Kidney capillary endothelial cell (primary cell): ENCODE measurements around the gene DRC7.

Experiments used
- DNase-seq: peaks from one replicate; pipeline ENCODE4 v3.0.0-alpha.2; 2018; ENCODE audit warnings: low spot score

The DRC7 gene

GRCh38 chr16:57676553-57677085 is 18.0 kb upstream of the DRC7 start:
- DNase-seq: no peak

- no peak for DNase-seq
Observed at GRCh38 chr16:57677622-57678369, 16.8 kb upstream of the DRC7 start.

GRCh38 chr16:57679016-57679415 is 15.6 kb upstream of the DRC7 start:
- DNase-seq: no peak

DNA sequence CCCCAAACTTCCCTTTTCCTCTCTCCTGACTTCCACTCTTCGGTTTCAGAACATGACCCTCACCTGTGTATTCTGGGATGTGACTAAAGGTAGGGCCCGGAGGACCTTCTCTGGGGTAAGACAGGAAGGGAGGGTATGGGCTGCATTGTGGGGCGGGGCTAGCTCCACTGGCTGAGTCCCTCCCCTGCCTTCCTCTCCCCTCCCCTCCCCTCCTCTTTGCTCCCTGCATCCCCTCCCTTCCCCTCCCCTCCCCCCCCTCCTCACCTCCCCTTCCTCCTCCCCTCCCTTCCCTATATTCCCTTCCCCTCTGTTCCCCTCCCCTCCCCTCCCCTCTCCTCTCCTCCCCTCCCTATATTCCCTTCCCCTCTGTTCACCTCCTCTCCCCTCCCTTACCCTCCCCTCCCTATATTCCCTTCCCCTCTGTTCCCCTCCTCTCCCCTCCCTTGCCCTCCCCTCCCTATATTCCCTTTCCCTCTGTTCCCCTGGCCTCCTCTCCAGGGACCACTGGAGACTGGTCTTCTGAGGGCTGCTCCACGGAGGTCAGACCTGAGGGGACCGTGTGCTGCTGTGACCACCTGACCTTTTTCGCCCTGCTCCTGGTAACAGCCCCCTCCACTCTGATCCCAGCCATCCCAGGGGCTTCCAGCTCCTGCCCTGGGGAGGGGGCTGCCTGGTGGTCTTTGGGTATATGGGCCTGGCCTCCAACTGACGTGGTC is 14.7 kb upstream of the DRC7 start:
- no peak for DNase-seq

DNA sequence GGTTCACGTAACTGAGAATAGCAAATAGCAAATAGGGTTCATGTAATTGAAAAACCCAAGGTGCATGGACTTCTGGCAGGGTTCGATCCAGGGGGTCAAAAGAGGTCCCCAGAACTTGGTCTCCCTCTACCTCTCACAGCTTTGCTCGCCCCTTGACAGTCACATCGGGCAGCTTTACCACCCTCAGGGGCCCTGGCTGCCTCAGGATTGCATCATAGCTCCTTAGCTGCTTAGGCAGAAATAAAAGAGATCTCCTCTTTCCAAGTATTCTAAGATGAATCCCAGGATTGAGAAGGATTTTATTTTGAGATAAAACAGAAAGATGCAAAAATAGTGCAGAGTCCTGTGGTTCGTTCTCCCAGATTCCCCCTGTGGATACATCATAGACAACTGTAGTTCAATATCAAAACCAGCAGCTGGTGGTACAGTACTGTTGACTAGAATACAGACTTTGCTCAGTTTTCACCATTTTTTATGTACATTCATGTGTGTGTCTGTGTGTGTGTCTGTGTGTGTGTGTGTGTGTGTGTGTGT is 13.7 kb upstream of the DRC7 start:
- DNase-seq: no peak

DNA sequence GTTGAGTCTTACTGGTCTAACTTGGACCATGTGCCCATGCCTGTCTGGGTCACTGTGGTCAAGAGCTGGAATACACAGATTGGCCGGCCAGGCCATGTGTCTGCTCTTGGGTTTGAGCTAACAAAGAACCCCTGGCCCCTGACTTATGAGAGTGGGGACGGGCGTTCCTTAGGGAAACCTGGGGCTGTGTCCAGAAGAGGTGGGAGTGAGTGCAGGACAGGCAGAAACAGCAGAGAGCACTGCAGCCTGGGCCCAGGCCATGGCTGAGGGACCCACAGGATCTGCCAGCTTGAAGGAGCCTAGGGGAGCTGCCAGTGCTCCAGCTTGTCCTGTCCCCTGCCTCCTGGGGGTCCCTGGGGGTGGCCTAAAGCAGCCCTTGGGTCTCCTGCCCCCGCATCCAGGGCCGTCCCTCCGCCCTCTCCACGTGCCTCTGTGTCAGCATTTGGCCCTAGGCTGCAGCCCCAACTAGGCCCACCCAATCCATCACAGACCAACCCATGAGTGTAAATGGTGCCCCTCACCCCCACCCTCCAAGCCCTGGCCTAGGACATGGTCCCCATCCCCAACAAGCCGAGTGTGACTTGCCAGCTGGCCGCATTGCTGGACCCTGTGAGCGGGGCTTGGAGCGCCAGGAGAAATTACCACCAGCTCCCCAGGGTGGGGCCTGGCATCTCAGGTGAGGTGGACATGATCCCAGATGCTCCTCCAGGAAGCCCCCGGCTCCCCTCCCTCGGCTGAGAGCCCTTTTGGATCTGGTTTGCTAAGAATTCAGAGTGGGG is 12.5 kb upstream of the DRC7 start:
- DNase-seq: no peak

- no peak for DNase-seq
Observed at GRCh38 chr16:57682809-57683635, 11.6 kb upstream of the DRC7 start.

DNA sequence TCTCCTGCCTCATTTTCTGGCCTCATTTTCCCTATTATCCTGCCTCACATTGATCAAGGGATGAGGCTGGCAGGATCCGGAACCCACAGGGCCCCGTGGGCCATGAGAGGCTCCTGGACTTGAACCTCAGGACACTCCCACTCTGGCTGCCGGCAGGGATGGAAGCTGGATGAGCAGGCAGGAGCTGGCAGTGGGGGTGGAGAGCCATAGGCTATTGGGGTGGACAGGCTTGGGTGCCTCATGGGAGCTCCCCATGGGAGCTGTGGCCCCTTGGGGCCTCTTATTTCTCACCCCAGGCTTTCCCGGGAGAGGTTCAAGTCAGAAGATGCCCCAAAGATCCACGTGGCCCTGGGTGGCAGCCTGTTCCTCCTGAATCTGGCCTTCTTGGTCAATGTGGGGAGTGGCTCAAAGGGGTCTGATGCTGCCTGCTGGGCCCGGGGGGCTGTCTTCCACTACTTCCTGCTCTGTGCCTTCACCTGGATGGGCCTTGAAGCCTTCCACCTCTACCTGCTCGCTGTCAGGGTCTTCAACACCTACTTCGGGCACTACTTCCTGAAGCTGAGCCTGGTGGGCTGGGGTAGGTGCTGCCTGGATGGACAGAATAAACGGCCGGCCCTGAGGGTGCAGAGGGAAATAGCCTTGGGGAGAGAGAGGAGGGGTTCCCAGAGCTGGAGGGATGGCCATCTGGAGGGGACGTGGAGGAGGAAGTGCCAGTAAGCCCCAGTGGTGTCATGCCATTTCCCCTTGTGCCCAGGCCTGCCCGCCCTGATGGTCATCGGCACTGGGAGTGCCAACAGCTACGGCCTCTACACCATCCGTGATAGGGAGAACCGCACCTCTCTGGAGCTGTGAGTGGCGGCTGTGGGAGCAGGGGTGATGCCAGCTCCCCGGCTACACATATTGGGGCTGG is 10.7 kb upstream of the DRC7 start:
- no peak for DNase-seq

- DNase-seq: no peak
Observed at GRCh38 chr16:57684626-57685358, 9.8 kb upstream of the DRC7 start.

GRCh38 chr16:57685633-57686032 is 9.0 kb upstream of the DRC7 start:
- DNase-seq: no peak

DNA sequence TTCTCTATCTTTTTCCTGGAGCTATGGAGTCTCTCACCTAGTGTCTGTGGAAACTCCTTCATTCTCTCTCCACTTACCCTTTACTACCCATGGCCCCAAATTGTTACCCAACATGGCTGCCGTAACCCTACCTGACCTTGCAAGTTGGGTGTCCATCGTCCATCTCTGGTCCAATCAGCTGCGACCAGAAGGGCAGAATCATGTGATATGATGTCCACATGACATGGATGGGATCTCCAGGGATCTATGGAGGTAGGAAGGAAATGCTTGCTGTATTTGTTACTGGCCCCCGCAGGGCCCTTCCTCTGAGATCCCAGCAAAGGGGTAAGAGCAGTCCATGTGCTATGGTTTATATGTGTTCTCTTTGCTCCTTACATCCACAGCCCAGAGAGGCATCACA is 8.0 kb upstream of the DRC7 start:
- no peak for DNase-seq

- no peak for DNase-seq
Observed at GRCh38 chr16:57687363-57687929, 7.2 kb upstream of the DRC7 start.

- no peak for DNase-seq
Observed at GRCh38 chr16:57688487-57688986, 6.1 kb upstream of the DRC7 start.

GRCh38 chr16:57688987-57689761 is 5.4 kb upstream of the DRC7 start:
- DNase-seq: no peak

- DNase-seq: no peak
Observed at GRCh38 chr16:57689762-57690558, 4.6 kb upstream of the DRC7 start.

GRCh38 chr16:57690782-57691471 is 3.7 kb upstream of the DRC7 start:
- no peak for DNase-seq

DNA sequence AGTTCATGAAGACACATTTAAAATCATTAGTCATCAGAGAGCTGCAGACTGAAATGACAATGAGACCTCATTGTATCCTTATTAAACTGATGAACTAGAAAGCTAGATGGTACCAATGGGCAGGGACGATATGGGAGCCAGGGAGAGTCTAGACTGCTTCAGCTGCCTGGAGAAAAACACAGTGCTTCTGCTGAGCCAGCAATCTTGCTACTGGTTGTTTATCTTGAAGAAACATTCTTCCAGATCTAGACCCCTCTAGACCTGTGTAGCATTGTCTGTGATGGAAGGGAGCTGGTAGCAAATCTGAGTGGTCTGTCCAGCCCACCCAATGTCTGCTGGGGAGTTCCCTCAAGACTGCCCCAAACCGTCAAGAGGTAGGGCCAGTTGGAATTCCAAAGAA is 2.0 kb upstream of the DRC7 start:
- no peak for DNase-seq
